Measurements from ENCODE around the gene RAB35. TPM values are rescaled to one million over a fixed set of nuclear protein-coding genes. Genes with fewer than 3 reads are reported as not detected.

Gene RAB35
- total RNA-seq, 1 experiment from 2014 or later: 57.9 TPM

GRCh38 chr12:120150919-120151525 is 34.5 kb upstream of the RAB35 start:
- Histone ChIP-seq H3K27me3 (replicated peaks; ENCODE audit: insufficient read depth, low read depth, low read length, poor library complexity) (no peaks in the 10 kb centered on the region), H3K4me1 (ENCODE audit: insufficient read depth, low read length, poor library complexity, severe bottlenecking) (no peaks in the 10 kb centered on the region), H3K27ac (ENCODE audit: low read depth, low read length, poor library complexity, severe bottlenecking) (no peak overlapping the region), H3K4me3 (ENCODE audit: low read depth, low read length, poor library complexity, severe bottlenecking) (no peak overlapping the region), H3K9me3 (ENCODE audit: low read depth, low read length, poor library complexity, severe bottlenecking) (no peaks in the 10 kb centered on the region), H3K36me3 (ENCODE audit: insufficient read depth, low read length, poor library complexity, severe bottlenecking) (peaks cover 80% of the 10 kb centered on the region)
- no peak for DNase-seq (ENCODE audit: low spot score)
- ChIA-PET POLR2A (ENCODE audit: low non-redundant PET) (no interaction called here), CTCF (no interaction called here)
- BruUV-seq (replicated peaks): no TSS peak
- intact Hi-C loops (cut with micrococcal nuclease; ENCODE audit: unreplicated experiment): no loop called here
- TF ChIP-seq CTCF (conservative IDR thresholded peaks at IDR 0.05; ENCODE audit: low read depth, low read length): no peak
- no peak for TF ChIP-seq EZH2 (IDR thresholded peaks at IDR 0.05; ENCODE audit: borderline replicate concordance, low read depth, low read length, poor library complexity, severe bottlenecking)

DNA sequence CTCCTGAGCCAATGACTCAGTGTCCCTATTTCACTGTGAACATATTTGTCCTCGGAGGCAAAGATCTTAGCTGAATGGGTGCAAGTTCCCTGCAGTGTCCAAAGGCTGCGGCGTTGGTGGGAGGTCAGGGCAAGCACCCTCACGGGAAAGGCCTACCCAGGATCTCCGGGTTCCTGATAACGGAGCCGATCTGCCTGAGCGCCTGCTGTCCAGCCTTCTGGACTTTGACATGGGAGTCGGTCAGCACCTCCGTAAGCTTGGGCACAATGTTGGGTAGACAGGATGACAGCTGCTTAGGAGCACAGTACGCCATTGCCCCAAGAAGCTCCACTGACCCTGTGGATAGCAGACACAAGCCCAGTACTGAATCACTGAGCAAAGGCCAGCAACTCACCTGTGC is 31.5 kb upstream of the RAB35 start:
- TF ChIP-seq EZH2 (IDR thresholded peaks at IDR 0.05; ENCODE audit: borderline replicate concordance, low read depth, low read length, poor library complexity, severe bottlenecking): no peak
- TF ChIP-seq CTCF (conservative IDR thresholded peaks at IDR 0.05; ENCODE audit: low read depth, low read length): no peak
- ChIA-PET POLR2A (ENCODE audit: low non-redundant PET) (no interaction called here), CTCF (interaction anchor here (0.6 kb wide), 1 partner anchor 121 kb away, joined by 3 read pairs; no protein-coding TSS in a partner anchor)
- no TSS peak for BruUV-seq (replicated peaks)
- Histone ChIP-seq H3K4me1 (ENCODE audit: insufficient read depth, low read length, poor library complexity, severe bottlenecking) (no peaks in the 10 kb centered on the region), H3K4me3 (ENCODE audit: low read depth, low read length, poor library complexity, severe bottlenecking) (no peak overlapping the region), H3K36me3 (ENCODE audit: insufficient read depth, low read length, poor library complexity, severe bottlenecking) (peaks cover 79% of the 10 kb centered on the region), H3K9me3 (ENCODE audit: low read depth, low read length, poor library complexity, severe bottlenecking) (no peaks in the 10 kb centered on the region), H3K27ac (ENCODE audit: low read depth, low read length, poor library complexity, severe bottlenecking) (no peak overlapping the region), H3K27me3 (replicated peaks; ENCODE audit: insufficient read depth, low read depth, low read length, poor library complexity) (no peaks in the 10 kb centered on the region)
- DNase-seq (ENCODE audit: low spot score): no peak
- intact Hi-C loops (cut with micrococcal nuclease; ENCODE audit: unreplicated experiment): no loop called here

DNA sequence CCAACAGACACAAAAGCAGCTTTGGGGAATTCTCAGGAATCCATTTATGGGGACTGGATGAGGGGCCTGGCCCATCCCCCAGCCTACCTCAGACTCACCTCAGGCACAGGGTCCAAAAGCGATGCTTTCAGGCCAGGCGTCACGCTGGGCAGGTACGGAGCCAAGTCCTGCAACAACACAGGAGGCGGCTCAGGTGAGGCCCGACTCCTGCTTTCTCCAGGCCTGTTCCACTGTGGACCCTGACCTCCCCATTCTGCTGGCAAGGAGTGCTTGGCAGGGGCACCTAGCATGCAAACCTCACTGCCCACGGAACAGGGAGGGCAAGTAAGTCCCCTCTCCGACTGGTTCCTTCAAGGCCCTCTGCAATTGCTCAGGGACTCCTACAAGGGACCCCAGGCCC is 28.6 kb upstream of the RAB35 start:
- Histone ChIP-seq H3K9me3 (ENCODE audit: low read depth, low read length, poor library complexity, severe bottlenecking) (no peaks in the 10 kb centered on the region), H3K4me1 (ENCODE audit: insufficient read depth, low read length, poor library complexity, severe bottlenecking) (no peaks in the 10 kb centered on the region), H3K27me3 (replicated peaks; ENCODE audit: insufficient read depth, low read depth, low read length, poor library complexity) (no peaks in the 10 kb centered on the region), H3K36me3 (ENCODE audit: insufficient read depth, low read length, poor library complexity, severe bottlenecking) (peaks cover 91% of the 10 kb centered on the region), H3K27ac (ENCODE audit: low read depth, low read length, poor library complexity, severe bottlenecking) (no peak overlapping the region), H3K4me3 (ENCODE audit: low read depth, low read length, poor library complexity, severe bottlenecking) (no peak overlapping the region)
- ChIA-PET CTCF (no interaction called here), POLR2A (ENCODE audit: low non-redundant PET) (no interaction called here)
- TF ChIP-seq EZH2 (IDR thresholded peaks at IDR 0.05; ENCODE audit: borderline replicate concordance, low read depth, low read length, poor library complexity, severe bottlenecking) (no peak), CTCF (conservative IDR thresholded peaks at IDR 0.05; ENCODE audit: low read depth, low read length) (no peak)
- intact Hi-C loops (cut with micrococcal nuclease; ENCODE audit: unreplicated experiment): no loop called here
- no peak for DNase-seq (ENCODE audit: low spot score)
- no TSS peak for BruUV-seq (replicated peaks)

All from A673 (cell line).